ENCODE measurements around the gene GLIS1. TPM values are rescaled to one million over a fixed set of nuclear protein-coding genes. Genes with fewer than 3 reads are reported as not detected.

Gene GLIS1
- total RNA-seq, 4 donors from 2014 or later = 0.16 to 0.27 TPM; not detected in 2

DNA sequence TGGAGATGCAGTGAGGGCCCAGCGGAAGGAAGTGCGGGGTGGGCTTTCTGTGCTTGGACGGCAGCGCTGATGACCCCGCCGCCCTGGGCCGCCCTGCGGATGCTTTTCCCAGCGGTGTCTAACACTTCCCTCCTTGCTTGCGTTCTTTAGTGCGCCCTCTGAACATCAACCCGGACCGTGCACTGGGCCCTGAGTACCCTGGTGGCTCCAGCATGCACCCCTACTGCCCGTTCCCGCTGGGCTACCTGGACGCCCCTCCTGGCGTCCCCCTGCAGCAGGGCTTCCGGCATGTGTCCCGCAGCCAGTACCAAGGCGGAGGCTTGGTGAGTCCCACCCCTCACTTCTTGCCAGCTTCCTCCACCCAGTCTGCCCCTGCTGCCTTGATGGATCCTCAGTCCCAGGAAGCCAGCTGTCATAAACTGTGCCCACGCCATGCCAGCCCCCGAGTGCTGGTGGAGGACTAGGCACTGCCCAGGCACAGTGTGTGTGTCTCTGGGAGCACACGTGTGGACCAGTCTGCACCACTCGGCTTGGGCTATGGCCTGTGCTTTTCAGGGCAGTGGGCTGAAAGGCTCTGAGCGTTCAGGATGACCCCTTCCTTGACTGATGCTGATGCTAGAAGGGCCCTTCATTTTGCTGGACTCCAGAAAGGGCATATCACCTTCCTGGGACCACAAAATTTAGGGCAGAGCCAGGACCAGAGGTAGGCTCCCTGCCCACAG is 277.5 kb downstream of the GLIS1 start:
- TF ChIP-seq POLR2A (IDR thresholded peaks at IDR 0.05) (no peak), POLR2AphosphoS5 (IDR thresholded peaks at IDR 0.05) (no peak), EP300 (IDR thresholded peaks at IDR 0.05) (no peak)
- TF ChIP-seq, protein P1, sequence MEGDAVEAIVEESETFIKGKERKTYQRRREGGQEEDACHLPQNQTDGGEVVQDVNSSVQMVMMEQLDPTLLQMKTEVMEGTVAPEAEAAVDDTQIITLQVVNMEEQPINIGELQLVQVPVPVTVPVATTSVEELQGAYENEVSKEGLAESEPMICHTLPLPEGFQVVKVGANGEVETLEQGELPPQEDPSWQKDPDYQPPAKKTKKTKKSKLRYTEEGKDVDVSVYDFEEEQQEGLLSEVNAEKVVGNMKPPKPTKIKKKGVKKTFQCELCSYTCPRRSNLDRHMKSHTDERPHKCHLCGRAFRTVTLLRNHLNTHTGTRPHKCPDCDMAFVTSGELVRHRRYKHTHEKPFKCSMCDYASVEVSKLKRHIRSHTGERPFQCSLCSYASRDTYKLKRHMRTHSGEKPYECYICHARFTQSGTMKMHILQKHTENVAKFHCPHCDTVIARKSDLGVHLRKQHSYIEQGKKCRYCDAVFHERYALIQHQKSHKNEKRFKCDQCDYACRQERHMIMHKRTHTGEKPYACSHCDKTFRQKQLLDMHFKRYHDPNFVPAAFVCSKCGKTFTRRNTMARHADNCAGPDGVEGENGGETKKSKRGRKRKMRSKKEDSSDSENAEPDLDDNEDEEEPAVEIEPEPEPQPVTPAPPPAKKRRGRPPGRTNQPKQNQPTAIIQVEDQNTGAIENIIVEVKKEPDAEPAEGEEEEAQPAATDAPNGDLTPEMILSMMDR (IDR thresholded peaks at IDR 0.05) = no peak
- ATAC-seq = no peak
- Histone ChIP-seq H3K27ac (no peak overlapping the region), H3K27me3 (no peaks in the 10 kb centered on the region), H3K4me1 (no peaks in the 10 kb centered on the region), H3K9me3 (no peaks in the 10 kb centered on the region), H3K4me3 (no peak overlapping the region), H3K36me3 (no peaks in the 10 kb centered on the region)
- WGBS, 2 donors (ENCODE audit: low coverage in 1 of 2) = 89% methylated on average over 9 of the region's 25 CpGs; no CpG with 5 or more reads in 1 of the 2 donors

DNA sequence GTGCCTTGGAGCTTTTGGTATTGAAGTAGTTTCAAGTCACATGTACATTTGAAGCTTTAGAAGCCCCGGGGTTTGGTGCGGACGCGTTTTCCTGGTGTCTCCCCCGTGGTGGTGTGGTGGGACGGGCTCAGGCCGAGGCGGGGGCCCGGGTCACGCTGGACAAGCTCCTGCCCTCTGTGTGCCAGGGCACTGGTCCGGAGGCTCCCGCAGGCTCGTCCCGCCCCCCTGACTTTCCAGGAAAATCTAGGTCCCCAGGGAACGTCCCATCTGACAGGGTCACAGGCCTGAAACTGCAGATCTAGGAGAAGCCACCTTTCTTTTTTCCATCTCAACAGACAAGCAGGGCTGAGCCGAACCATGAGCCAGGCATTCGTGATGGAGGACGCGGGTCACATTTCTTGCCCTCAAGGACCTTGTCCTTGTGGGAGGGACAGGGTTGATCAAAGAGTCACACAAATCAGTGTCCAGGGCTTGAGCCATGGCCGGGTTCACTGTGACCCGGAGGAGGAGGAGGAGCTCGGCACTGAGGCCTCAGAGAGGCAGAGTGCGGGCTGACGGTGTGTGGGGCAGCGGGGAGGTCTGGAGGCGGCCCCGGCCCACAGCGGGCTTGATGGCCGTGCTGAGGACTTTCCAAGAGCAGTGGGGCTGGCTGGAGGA is 278.2 kb downstream of the GLIS1 start:
- H3K36me3 ChIP-seq = no peaks in the 10 kb centered on the region
- H3K9me3 ChIP-seq = no peaks in the 10 kb centered on the region
- 84 to 95% methylated on average over 4 to 9 of the region's 29 CpGs for WGBS, 2 donors (ENCODE audit: low coverage in 1 of 2)
- H3K4me1 ChIP-seq = no peaks in the 10 kb centered on the region
- TF ChIP-seq EP300 (IDR thresholded peaks at IDR 0.05) (no peak), POLR2AphosphoS5 (IDR thresholded peaks at IDR 0.05) (no peak), POLR2A (IDR thresholded peaks at IDR 0.05) (no peak)
- TF ChIP-seq, protein P1 (IDR thresholded peaks at IDR 0.05) = no peak
- no peak overlapping the region for H3K4me3 ChIP-seq
- ATAC-seq = no peak
- no peak overlapping the region for H3K27ac ChIP-seq
- no peaks in the 10 kb centered on the region for H3K27me3 ChIP-seq

DNA sequence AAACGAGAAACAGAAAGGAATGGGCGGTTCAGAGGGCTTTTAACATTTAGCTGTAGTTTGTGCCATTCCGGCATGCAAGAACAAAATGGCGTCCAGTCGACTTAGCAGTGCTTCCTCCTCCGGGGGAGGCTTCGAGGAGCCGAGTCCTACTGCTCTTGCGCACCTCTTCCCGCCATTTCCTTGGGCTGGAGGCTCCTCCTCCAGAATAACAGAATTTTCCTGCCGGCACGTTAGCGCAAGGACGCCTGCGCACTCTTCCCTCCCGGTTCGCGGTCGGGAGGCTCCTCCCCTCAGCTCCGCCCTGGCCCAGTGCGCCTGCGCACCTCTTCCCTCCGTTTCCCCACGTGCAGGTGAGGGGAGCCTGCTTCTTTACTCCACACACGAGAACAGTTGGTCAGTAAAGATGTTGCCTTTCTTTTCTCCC is 278.7 kb downstream of the GLIS1 start:
- Histone ChIP-seq H3K9me3 (no peaks in the 10 kb centered on the region), H3K27me3 (no peaks in the 10 kb centered on the region), H3K4me1 (no peaks in the 10 kb centered on the region), H3K27ac (no peak overlapping the region), H3K4me3 (no peak overlapping the region), H3K36me3 (no peaks in the 10 kb centered on the region)
- 89 to 94% methylated on average over 6 to 23 of the region's 25 CpGs for WGBS, 2 donors (ENCODE audit: low coverage in 1 of 2)
- TF ChIP-seq, protein P1 (IDR thresholded peaks at IDR 0.05) = no peak
- TF ChIP-seq POLR2A (IDR thresholded peaks at IDR 0.05) = no peak
- no peak for TF ChIP-seq EP300 (IDR thresholded peaks at IDR 0.05)
- no peak for TF ChIP-seq POLR2AphosphoS5 (IDR thresholded peaks at IDR 0.05)
- ATAC-seq = no peak

DNA sequence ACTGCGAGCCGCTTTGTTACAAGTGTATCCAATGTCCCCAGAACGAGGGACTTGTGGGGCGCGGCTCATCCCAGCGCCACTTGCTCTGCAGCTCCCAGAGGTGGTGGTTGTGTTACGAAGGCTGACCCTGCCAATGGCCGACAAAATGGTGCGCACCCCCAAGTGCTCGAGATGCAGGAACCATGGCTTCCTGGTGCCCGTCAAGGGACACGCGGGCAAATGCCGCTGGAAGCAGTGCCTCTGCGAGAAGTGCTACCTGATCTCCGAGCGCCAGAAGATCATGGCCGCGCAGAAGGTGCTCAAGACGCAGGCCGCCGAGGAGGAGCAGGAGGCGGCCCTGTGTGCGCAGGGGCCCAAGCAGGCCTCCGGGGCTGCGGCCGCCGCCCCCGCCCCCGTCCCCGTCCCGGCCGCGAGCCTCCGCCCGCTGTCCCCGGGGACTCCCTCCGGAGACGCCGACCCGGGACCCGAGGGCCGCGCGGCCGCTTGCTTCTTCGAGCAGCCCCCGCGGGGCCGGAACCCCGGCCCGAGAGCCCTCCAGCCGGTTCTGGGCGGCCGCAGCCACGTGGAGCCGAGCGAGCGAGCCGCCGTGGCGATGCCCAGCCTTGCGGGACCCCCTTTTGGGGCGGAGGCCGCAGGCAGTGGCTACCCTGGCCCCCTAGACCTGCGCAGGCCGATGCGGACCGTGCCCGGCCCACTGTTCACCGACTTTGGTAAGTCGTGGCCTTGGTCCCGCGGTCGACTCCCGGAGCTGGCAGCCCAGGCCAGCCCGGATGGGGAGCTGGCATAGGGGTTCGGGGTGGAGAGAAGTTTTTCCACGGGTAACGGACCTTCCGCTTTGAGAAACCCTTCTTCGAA is 279.4 kb downstream of the GLIS1 start, which contains the start of gene DMRTB1:
Gene DMRTB1 (plus strand): TSS at position 79 of the 855 bp plus-strand sequence. CDS start 55 bp downstream, at position 134.
- Histone ChIP-seq H3K27me3 (peaks cover 6% of the 10 kb centered on the region), H3K4me3 (no peak within 1 kb of the TSS), H3K9me3 (no peaks in the 10 kb centered on the region), H3K36me3 (no peaks in the 10 kb centered on the region), H3K4me1 (no peaks in the 10 kb centered on the region), H3K27ac (no peak within 1 kb of the TSS)
- TF ChIP-seq, protein P1 (IDR thresholded peaks at IDR 0.05) = no peak
- TF ChIP-seq POLR2A (IDR thresholded peaks at IDR 0.05) (no peak), POLR2AphosphoS5 (IDR thresholded peaks at IDR 0.05) (no peak), EP300 (IDR thresholded peaks at IDR 0.05) (no peak)
- WGBS, 2 donors (ENCODE audit: low coverage in 1 of 2) = 94 to 100% methylated on average over 1 to 7 of the region's 82 CpGs
- no peak for ATAC-seq
